Ovary (tissue), 3 donors: ENCODE measurements around the gene ESRRG.

Experiments used
- EP300 ChIP-seq: sonication (generic); formaldehyde crosslinking; IDR thresholded peaks from one replicate; pipeline ENCODE4 v1.6.1; 2017; ENCODE audit warnings: antibody characterized with exemption
- POLR2A ChIP-seq: fragments of 450-650 bp; IDR thresholded peaks from one replicate; pipeline ENCODE4 v1.6.1; 2017; ENCODE audit warnings: antibody characterized with exemption, mild to moderate bottlenecking, moderate library complexity
- TF ChIP-seq, protein P1 (sequence below), 3 donors: fragments of 450-650 bp in 2 of 3; fragments of 200-600 bp in 1 of 3; IDR thresholded peaks; one replicate each; pipeline versions ENCODE4 v1.5.1 to v1.8.0; 2016 to 2022; ENCODE audit warnings: antibody characterized with exemption in 3 of 3, mild to moderate bottlenecking in 1 of 3
- donor health status: DM: no; HTN: no; CAD: no.

DNA sequence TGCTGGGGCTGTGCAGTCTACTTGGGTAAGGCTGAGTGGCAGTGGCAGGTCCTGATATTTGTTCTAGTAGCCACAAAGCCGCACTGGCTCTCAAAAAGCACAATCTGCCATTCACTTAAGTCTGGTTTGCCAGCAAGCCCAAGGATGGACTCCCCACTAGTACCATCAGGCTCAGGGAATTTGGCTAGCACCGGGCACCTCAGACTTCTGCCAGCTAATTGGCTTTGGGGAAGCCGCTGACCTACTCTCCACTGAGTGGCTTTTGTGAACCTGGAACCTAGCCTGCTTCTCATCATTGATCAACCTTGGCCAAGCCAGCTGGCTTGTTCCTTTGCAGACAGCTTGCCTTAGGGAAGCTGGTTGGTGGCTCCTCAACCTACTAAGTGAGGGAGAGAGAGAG is 83.1 kb downstream of the ESRRG start:
- TF ChIP-seq, protein P1, sequence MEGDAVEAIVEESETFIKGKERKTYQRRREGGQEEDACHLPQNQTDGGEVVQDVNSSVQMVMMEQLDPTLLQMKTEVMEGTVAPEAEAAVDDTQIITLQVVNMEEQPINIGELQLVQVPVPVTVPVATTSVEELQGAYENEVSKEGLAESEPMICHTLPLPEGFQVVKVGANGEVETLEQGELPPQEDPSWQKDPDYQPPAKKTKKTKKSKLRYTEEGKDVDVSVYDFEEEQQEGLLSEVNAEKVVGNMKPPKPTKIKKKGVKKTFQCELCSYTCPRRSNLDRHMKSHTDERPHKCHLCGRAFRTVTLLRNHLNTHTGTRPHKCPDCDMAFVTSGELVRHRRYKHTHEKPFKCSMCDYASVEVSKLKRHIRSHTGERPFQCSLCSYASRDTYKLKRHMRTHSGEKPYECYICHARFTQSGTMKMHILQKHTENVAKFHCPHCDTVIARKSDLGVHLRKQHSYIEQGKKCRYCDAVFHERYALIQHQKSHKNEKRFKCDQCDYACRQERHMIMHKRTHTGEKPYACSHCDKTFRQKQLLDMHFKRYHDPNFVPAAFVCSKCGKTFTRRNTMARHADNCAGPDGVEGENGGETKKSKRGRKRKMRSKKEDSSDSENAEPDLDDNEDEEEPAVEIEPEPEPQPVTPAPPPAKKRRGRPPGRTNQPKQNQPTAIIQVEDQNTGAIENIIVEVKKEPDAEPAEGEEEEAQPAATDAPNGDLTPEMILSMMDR (IDR thresholded peaks at IDR 0.05) = no peak
- TF ChIP-seq POLR2A (no peak), EP300 (no peak)
